Duodenal mucosa (tissue), 2 donors: ENCODE measurements around the gene TLL2.

Experiments used
- H3K27ac ChIP-seq: one replicate; pipeline ENCODE4 v1.7.0; 2013; ENCODE audit warnings: low read depth, low read length
- H3K27me3 ChIP-seq, 2 donors: one replicate each; pipeline ENCODE4 v1.7.0; 2013; ENCODE audit warnings: low read length in 2 of 2, control low read depth in 1 of 2; ENCODE audit not compliant: insufficient read depth in 2 of 2, control insufficient read depth in 1 of 2
- H3K36me3 ChIP-seq, 2 donors: one replicate each; pipeline ENCODE4 v1.7.0; 2013; ENCODE audit warnings: low read length in 2 of 2, control low read depth in 1 of 2; ENCODE audit not compliant: insufficient read depth in 2 of 2, control insufficient read depth in 1 of 2
- H3K4me1 ChIP-seq, 2 donors: one replicate each; pipeline ENCODE4 v1.7.0; 2013; ENCODE audit warnings: low read length in 2 of 2, control low read depth in 1 of 2; ENCODE audit not compliant: insufficient read depth in 2 of 2, control insufficient read depth in 1 of 2
- H3K4me3 ChIP-seq, 2 donors: one replicate each; pipeline ENCODE4 v1.7.0; 2013; ENCODE audit warnings: low read length in 2 of 2, low read depth in 1 of 2
- H3K9ac ChIP-seq, 2 donors: one replicate each; pipeline ENCODE4 v1.7.0; 2013; ENCODE audit warnings: low read length in 2 of 2, low read depth in 1 of 2
- H3K9me3 ChIP-seq, 2 donors: one replicate each; pipeline ENCODE4 v1.7.0; 2013; ENCODE audit warnings: low read length in 2 of 2, control low read depth in 1 of 2; ENCODE audit not compliant: control insufficient read depth in 1 of 2

TLL2 gene

GRCh38 chr10:96495544-96495943 is 18.2 kb downstream of the TLL2 start:
- Histone ChIP-seq H3K9ac (no peak overlapping the region), H3K36me3 (no peaks in the 10 kb centered on the region), H3K4me3 (no peak overlapping the region), H3K27ac (no peak overlapping the region), H3K9me3 (no peaks in the 10 kb centered on the region), H3K27me3 (peaks cover 0 to 5% of the 10 kb centered on the region in 2 donors), H3K4me1 (no peaks in the 10 kb centered on the region)

DNA sequence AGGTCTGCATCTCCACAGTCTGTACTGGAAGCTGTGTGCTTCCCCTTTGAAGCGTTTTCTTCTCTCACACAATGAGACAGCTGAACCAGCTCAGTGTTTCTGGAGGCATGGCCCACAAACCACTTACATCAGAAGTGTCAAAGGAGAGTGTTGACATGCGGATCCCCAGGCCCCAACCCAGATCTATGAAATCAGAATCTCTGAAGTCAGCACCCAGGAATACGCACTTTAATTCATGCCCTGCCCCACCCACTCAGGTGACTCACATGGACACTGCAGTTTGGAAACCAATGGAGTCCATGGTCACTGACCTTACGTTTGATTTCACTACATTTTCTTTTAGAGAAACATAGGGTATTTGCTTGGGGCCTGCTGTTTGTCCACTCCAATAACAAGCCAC is 19.0 kb downstream of the TLL2 start:
- no peaks in the 10 kb centered on the region for H3K4me1 ChIP-seq
- H3K9ac ChIP-seq: no peak overlapping the region
- H3K4me3 ChIP-seq: no peak overlapping the region
- H3K27ac ChIP-seq: no peak overlapping the region
- H3K27me3 ChIP-seq: peaks cover 0 to 5% of the 10 kb centered on the region in 2 donors
- no peaks in the 10 kb centered on the region for H3K9me3 ChIP-seq
- no peaks in the 10 kb centered on the region for H3K36me3 ChIP-seq

DNA sequence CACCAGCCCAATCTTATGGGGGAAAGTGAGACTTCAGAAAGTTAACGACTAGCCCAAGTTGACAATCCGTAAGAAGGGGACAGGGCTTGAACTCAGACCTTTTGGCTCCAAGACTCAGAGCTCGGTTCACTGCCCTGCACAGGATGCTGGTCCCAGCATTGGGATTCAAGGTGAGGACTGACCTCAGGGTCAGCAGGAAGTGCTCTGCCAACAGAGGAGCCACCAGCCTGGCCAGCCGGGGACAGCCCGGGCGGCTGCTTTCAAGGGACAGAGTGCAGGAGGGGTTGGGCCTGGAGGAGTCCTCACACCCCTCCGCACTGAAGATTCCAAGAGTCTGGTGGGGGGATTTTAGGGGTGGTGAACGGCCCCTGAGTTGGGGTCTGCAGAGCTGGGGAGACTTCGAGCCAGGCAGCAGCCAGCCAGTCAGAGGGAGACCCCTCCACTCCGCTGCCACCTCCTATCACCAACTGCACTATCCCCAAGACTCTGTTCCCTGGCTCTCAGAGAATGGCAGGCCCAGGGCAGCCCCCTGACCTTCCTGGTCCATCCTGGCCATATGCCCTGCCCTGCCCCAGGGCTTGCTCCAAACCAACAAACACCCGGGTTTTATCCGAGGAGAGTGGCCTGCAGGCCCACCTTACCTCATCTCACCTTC is 19.7 kb downstream of the TLL2 start:
- no peak overlapping the region for H3K4me3 ChIP-seq
- no peak overlapping the region for H3K27ac ChIP-seq
- H3K9me3 ChIP-seq: no peaks in the 10 kb centered on the region
- no peaks in the 10 kb centered on the region for H3K36me3 ChIP-seq
- H3K27me3 ChIP-seq: peaks cover 0 to 5% of the 10 kb centered on the region in 2 donors
- no peak overlapping the region for H3K9ac ChIP-seq
- no peaks in the 10 kb centered on the region for H3K4me1 ChIP-seq

DNA sequence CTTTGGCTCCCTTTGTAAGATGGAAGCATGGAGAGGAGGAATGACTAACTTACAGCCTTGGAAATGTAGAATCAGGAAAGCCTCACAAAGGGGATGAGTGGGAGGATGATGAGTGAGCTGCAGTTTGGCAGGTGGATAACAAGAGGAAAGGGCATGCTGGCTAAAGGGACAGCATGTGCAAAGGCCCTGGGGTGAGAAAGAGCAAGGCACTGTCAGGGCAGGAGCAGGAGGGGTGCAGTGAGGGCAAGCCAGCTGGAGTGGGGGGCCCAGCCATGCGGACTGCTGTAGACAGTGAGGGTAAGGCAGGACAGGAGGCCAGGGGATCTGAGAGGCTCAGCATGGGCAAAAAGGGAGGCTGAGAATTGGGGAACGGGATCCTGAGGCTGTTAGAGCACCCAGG is 20.5 kb downstream of the TLL2 start:
- no peaks in the 10 kb centered on the region for H3K27me3 ChIP-seq
- no peaks in the 10 kb centered on the region for H3K9me3 ChIP-seq
- no peaks in the 10 kb centered on the region for H3K36me3 ChIP-seq
- H3K4me3 ChIP-seq: no peak overlapping the region
- H3K9ac ChIP-seq: no peak overlapping the region
- H3K27ac ChIP-seq: no peak overlapping the region
- no peaks in the 10 kb centered on the region for H3K4me1 ChIP-seq

GRCh38 chr10:96491303-96491702 is 22.4 kb downstream of the TLL2 start:
- no peak overlapping the region for H3K4me3 ChIP-seq
- H3K9me3 ChIP-seq: no peaks in the 10 kb centered on the region
- no peaks in the 10 kb centered on the region for H3K4me1 ChIP-seq
- H3K27me3 ChIP-seq: no peaks in the 10 kb centered on the region
- H3K36me3 ChIP-seq: no peaks in the 10 kb centered on the region
- no peak overlapping the region for H3K9ac ChIP-seq
- no peak overlapping the region for H3K27ac ChIP-seq

DNA sequence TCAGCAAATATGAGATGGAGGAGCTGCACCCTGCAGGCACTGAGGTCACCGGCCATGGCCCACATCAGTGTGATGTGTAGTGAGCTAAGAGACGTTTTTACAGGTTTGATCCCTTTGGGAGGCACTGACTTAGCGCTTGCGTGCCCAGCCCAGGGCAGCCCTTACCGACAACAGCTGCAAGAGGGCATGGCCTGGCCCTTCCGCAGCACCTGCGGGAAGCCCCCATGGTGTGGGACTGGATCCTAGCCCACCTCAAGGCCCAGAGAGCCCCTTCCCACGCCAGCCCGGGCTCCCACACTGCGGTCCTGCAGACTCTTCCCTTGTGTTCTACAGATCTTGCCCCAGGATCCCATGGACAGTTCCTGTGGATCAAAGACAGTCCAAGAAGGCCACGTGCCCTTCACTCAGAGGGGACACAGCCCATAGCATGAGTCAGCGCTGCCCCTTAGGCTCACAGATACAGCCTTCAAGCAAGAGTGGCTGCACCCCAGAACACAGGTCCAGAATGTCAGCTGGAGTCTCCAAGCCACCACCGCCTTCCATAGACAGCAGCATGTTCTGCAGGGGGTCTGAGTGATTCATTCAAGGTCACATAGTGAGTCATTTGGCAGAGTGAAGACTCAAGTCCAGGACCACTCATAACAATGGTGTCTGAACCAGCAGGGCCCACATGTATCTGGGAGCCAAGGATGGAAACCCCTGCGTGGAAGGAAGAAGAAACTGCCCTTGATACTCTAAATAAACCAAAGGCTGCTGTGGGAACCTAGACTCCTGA is 25.4 kb downstream of the TLL2 start:
- H3K36me3 ChIP-seq: no peaks in the 10 kb centered on the region
- H3K9me3 ChIP-seq: no peaks in the 10 kb centered on the region
- H3K27me3 ChIP-seq: no peaks in the 10 kb centered on the region
- H3K4me3 ChIP-seq: no peak overlapping the region
- H3K27ac ChIP-seq: no peak overlapping the region
- H3K9ac ChIP-seq: no peak overlapping the region
- no peaks in the 10 kb centered on the region for H3K4me1 ChIP-seq

DNA sequence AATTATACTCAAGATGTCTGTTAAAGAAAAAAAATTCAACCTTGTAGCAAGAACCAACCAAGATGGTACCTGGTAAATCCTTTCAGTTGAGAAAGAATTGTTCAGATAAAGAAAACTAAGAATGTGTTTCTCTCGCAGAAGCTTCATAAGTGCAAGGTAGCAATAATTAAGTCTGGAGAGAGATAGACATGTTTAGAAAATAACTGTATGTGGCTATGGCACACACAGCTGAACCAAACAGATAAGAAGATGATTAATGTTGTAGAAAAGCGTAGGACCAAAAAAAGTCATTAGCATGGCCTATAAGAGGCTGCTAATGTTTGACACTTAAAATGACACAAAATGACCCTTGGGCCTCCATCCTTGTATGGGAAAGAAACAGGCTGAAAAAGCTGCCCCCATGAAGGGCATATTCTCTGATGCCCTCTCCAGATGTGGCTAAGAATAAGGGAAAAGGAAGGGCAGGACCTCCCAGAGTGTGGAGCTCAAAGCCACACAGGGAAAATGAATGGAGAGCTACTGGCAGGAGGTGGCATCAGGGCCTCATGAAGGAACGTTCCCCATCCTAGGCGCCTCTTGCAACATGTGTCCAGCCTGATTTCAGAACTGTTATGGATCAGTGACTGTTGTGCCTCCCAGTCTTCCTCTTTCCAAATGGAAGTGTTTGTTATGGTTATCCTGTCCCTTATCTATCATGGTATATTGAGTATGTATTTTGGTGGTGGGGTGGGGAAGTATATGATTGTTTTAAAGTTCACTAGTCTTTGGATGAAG is 30.7 kb downstream of the TLL2 start:
- Histone ChIP-seq H3K27ac (no peak overlapping the region), H3K4me1 (no peaks in the 10 kb centered on the region), H3K27me3 (peaks cover 7 to 15% of the 10 kb centered on the region in 2 donors), H3K4me3 (no peak overlapping the region), H3K9me3 (no peaks in the 10 kb centered on the region), H3K9ac (no peak overlapping the region), H3K36me3 (no peaks in the 10 kb centered on the region)

- Histone ChIP-seq H3K27me3 (peaks cover 15% of the 10 kb centered on the region in 2 donors), H3K9ac (no peak overlapping the region), H3K4me3 (no peak overlapping the region), H3K27ac (no peak overlapping the region), H3K36me3 (no peaks in the 10 kb centered on the region), H3K4me1 (no peaks in the 10 kb centered on the region), H3K9me3 (no peaks in the 10 kb centered on the region)
Observed at GRCh38 chr10:96478355-96478754, 35.4 kb downstream of the TLL2 start.

GRCh38 chr10:96473866-96474265 is 39.9 kb downstream of the TLL2 start:
- Histone ChIP-seq H3K27me3 (peaks cover 5 to 7% of the 10 kb centered on the region in 2 donors), H3K4me1 (no peaks in the 10 kb centered on the region), H3K27ac (no peak overlapping the region), H3K9ac (no peak overlapping the region), H3K36me3 (no peaks in the 10 kb centered on the region), H3K9me3 (no peaks in the 10 kb centered on the region), H3K4me3 (no peak overlapping the region)

DNA sequence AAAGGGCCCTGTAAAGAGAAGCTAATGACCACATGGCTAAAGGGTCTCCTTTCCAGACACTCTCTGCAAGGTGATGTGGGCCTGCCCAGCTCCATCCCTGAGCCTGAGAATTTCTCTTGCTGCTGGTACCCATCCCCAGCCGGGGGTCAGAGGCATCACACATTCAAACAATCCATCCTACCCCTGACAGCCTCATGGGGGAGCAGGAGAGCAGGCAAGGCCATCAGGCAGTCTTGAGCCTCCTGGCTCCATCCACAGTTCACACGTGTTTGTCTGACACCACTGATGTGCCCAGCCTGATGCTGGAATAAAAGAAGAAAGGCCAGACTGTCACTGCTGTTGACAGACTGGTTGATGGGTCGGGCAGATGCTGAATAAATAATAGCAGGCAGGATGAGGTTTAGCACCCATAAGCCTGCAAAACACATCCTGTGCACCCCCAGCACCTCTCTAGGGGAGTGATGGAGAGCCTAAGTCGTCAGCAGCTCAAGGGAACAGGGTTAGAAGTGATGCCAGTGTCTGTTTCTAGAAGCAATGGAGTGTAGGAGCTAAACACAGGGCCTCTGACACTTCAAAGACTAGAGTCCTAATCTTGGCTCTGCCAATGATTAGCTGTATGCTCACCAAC is 43.5 kb downstream of the TLL2 start:
- H3K9ac ChIP-seq: no peak overlapping the region

More for the DNA sequence above, 43.5 kb downstream of the TLL2 start:
- no peak overlapping the region for H3K27ac ChIP-seq
- H3K4me3 ChIP-seq: no peak overlapping the region
- H3K27me3 ChIP-seq: peaks cover 0 to 7% of the 10 kb centered on the region in 2 donors
- H3K36me3 ChIP-seq: no peaks in the 10 kb centered on the region
- no peaks in the 10 kb centered on the region for H3K4me1 ChIP-seq
- no peaks in the 10 kb centered on the region for H3K9me3 ChIP-seq
